CD4-positive, alpha-beta T cell treated with Interleukin-17A for 1 hour (primary cell): ENCODE results near the gene HADH.
"Not testable (repeated sequence)": the region's sequence is repeated elsewhere in the genome, so short reads cannot be mapped to it uniquely, and the experiment has no call there.

Source experiments
- DNase-seq: peaks from one replicate; pipeline ENCODE4 v3.0.0-alpha.2; 2020

HADH gene

DNA sequence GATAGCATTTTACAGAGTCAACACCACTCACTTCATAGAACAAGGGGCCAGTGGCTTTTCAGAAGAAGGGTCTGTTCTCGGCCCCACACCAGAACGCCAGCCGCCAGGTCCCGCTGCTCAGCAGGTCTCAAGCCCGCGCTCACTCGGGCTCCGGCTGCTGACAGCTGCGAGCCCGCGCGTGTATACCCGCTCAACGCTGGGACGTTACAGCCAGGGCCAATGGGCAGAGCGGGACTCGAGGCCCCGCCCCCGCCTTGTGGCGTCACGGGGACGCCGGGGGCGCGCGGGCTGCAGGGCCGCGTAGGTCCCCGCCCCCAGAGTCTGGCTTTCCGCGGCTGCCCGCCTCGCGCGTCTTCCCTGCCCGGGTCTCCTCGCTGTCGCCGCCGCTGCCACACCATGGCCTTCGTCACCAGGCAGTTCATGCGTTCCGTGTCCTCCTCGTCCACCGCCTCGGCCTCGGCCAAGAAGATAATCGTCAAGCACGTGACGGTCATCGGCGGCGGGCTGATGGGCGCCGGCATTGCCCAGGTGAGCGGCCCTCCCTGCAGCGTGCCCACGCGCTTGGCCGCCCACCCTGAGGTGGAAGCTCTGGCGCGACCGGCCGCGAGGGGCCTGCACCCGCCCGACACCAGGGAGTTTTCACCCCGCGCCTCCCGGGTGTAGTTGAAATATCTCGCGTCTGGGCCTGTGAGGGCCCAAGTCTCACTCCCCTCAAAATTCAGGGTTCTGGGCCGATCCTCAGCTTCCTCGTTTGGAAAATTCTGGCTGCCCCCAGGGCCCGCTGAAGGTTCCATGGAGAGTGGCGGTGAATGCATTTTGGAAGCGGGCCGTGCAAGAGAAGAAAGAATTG lies at the start of gene HADH:
TSS of gene HADH (plus strand) at position 353 of the 850 bp plus-strand sequence. CDS start at position 397, 44 bp downstream.
- DNase-seq = peak; percentile 93

DNA sequence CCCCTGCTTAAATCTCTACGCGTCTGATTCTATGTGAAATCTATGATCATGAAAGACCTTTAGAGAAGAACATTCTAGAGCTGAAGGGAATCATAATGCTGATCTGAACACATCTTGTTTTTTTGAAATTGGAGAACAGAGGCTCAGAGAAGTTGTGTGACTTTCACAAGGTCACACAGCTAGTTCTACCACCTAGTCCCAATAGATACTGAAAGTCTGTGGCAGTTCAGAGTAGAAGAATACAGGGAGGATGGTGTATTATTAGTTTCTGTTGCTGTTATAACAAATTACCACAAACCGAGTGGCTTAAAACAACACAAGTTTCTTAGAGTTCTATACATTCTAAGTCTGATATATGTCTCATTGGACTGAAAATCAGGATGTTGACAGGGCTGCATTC lies 43.9 kb upstream of the HADH start:
- DNase-seq = no peak

DNA sequence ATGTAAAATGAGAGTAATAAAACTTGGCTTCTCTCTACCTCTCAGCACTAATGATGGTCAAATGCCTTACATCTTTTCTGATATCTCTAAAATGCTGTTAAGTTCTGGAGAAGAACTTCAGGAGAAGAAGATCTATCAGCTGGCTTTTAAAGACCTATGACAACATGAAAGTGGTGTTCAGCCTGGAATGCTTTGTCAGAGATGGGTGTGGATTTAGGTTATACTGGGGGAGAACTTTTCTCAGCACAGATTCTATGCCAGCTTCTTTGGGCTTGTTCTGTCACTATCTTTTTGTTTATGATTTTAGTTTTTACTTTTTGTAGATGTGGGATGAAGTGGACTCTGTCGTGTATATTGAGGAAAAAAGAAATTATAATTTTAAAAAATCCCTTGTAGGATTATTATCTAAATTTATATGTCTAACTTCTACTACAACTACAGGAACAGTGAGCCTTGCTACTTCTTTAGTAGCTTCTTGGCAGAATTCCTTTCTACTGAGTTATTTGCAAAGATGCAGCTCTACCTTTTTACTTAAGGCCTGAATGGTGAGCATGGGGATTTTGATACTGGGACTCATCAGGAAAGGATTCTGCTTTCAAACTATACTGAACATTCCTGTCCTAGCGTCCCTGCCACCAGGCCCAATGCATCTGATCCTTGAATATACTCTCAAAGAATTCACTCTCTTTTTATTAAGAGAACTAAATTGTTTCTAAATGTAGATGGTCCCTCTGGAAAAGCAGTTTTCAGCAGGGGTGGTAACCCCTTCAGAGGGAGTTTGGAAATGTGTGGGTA lies 38.7 kb upstream of the HADH start:
- no peak for DNase-seq

DNA sequence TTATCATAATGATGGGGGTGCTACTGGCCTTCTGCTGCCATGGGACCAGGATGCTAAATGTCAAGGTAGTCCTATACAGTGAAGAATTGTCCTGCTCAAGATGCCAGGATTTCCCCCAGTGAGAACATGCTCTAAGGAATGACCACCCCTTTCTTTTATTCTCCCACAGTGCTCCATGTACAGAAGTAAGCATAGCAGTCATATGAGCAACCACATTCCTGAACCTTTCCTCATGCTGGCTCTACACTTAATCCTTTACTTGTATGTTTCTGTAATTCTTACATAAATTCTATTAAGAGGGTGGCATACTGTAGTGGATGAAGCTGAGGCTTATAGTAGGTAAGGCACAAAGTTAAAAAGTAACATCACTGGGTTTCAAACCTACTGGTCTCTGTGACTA lies 38.1 kb upstream of the HADH start:
- DNase-seq = no peak

GRCh38 chr4:107956011-107956410 lies 33.7 kb upstream of the HADH start:
- DNase-seq = no peak

DNA sequence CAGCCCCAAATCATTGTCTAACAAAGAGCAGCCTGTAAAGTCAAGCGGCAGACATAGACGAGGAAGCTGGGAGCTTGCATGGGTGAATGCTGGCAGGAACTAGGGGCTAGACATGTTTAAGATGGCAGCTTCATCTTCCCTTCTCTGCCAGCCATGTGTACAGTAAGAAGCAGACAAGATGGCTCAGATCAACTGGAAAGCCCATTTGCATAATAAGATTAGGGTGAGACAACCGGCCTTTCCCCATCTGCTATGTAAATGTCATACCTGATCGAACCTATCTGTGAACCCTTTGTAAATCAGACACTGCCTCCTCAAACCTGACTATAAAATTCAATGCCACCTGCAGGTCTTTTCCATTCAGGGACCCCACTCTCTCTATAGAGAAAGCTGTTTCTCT lies 22.8 kb upstream of the HADH start:
- DNase-seq = no peak

GRCh38 chr4:107967519-107967918 lies 22.2 kb upstream of the HADH start:
- DNase-seq = not testable (repeated sequence)

GRCh38 chr4:107967921-107968320 lies 21.8 kb upstream of the HADH start:
- DNase-seq = not testable (repeated sequence)

GRCh38 chr4:107970063-107970798 lies 19.5 kb upstream of the HADH start:
- DNase-seq = no peak

DNA sequence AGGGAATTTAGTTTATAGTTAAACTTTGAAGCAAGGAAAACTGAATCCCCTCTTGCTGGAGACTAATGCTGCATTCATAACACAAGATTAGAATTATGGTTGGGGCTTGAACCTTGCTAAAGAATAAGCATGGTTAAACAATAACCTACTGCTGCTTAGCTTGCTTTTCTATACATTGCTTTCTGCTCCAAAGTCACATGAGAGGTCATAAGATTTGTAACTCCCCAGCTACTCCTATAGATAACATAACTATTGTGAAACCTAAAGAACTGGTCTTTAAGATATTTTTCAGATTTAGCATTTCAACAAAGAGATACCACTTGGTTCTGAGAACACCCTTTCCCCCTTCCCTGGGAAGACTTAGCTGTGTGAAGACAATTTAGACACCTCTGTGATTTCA lies 17.1 kb upstream of the HADH start:
- DNase-seq = no peak

- no peak for DNase-seq
These were observed 15.2 kb upstream of the HADH start for GRCh38 chr4:107974523-107974922.

DNA sequence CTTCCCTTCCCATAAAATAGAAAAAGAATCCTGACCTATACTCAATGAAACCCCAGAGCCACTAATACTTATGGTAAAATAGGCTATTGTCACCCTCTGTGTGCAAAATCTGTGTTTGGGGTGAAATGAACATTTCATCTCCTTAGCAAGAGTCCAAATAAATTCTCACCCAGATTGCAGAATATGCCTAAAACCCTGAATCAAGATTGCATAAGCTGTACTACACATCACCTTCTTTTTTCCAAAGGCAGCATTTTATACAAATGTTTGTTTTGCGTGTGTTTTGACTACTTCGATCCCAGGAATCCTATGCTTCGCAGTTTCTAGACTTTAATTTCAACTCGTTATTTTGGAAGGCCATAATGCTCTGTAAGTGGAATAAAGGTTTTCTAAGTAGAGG lies 12.2 kb upstream of the HADH start:
- no peak for DNase-seq

- DNase-seq = no peak
These were observed 11.6 kb upstream of the HADH start for GRCh38 chr4:107977966-107978705.

- no peak for DNase-seq
These were observed 10.8 kb upstream of the HADH start for GRCh38 chr4:107978716-107979451.

DNA sequence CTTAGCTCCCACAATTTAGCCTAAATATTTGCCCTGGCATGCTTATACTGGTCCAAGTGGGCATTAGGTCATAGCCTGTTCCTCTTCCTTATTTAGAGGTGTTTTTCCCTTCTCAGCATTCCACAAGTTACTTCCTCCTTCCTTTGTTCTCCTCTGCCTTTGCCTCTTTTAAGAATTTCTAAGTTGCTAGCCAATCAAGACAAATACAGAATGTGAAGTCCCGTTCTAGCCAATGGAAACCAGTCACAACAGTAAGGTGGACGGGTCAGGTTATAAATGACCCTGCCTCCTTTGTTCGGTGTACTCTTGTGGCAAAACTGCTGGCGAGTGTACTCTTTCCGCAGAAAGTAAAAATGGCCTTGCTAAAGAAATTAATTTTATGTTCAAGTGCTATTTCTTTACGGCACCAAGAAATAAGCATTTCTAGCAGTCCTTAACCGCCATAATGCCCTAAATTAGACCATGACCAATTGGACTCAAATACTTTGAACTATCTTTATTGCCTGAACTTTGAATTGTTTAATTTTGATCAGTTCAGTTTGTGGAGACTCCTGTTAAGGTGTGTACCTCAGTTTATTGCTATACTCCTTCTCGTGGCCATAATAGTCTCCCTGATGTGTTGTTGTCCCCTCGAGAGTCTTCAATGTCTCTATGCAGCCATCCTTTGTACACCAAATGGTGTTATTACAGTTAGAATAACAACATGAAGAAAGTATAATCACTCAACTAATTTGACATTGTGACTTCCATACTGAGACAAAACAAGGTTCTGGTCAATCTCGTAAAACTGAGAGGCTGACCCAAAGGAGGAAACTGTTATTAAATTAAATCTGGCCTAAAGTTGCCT lies 1.6 kb upstream of the HADH start:
- DNase-seq = no peak

GRCh38 chr4:107988763-107989035 lies 990 bp upstream of the HADH start:
- no peak for DNase-seq

DNA sequence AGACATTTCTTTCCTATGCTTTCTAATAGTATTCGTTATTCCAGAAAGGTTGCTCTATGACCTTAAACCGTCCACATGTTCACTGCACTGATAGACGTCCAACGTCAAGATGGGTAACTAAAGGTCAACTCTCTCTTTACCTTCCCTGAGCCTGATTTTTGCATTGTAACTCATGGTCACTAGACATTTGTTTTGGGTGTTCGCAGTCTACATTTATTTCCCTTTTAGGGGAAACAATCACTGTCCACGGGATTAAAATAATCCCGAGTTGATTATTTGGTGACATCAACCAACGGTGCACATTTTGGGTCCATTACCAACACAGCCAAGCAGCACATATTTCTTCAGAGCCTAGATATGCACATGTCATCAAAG lies 540 bp upstream of the HADH start:
- DNase-seq = no peak

DNA sequence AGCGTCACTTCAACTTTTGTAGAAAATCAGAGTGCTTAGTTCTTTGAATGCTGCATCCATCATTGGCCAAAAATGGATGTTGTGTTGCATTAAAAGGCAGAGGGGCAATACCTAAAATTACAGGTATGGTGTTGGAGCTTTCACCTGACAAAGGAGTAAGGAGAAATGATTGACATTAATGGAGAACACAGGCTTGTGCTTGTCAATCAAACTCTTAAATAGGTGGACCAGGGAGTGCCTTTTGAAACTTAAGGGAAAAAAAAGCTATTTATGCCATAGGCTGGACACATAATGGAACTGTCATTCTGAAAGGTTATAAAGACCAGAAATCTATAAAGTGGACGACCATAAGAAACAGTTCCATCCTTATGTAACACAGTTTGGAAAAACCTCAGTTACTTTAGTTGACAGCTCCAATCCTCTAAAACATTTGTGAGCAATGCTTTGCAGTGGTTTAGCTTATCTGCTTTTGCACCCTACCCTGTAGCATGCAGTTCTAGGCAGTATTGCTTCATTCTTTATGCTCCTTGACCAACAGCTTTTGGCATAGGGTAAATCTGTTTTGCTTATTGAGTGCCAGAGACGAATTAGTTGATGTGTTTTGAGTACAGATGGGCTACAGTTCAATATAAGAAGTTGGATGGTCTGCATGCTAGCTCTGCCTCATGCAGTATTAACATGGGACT lies 2.4 kb downstream of the HADH start:
- DNase-seq = no peak

DNA sequence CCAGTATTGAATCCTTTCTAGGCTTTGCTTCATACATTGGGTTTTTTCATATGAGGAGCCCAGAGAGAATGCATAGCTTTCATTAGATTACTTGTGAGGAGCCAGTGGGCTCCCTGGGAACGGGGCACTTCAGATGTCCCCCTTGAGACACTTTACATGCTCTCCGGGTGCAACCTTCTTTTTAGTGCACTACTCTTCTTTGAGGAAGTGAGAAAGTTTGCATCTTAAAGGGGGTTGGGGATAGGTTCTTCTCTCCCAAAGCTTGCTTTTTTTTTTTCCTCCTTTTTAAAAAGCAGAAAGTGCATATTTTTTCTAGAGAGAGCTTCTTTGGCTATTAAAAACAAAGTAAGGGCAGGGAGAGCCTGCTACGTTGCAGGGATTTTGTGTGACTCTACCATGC lies 4.3 kb downstream of the HADH start:
- no peak for DNase-seq

- DNase-seq = no peak
These were observed 5.2 kb downstream of the HADH start for GRCh38 chr4:107994894-107995293.
